Glutamatergic neuron (in vitro differentiated cells): ENCODE results near the gene SHB. TPM values are rescaled to one million over a fixed set of nuclear protein-coding genes. Genes with fewer than 3 reads are reported as not detected.

Experiments used
- DNase-seq: peaks from one replicate; pipeline ENCODE4 v3.0.0; 2022
- H3K27ac Mint-ChIP-seq: one replicate; pipeline ENCODE4 v1.8.0; 2020; ENCODE audit warnings: mild to moderate bottlenecking, mixed read lengths, inconsistent platforms; ENCODE audit not compliant: unreplicated experiment
- H3K27me3 Mint-ChIP-seq: one replicate; pipeline ENCODE4 v1.8.0; 2020; ENCODE audit warnings: mild to moderate bottlenecking, moderate library complexity, mixed read lengths, inconsistent platforms; ENCODE audit not compliant: unreplicated experiment
- H3K36me3 Mint-ChIP-seq: one replicate; pipeline ENCODE4 v1.8.0; 2020; ENCODE audit warnings: mild to moderate bottlenecking, mixed read lengths, inconsistent platforms; ENCODE audit not compliant: unreplicated experiment
- H3K4me1 Mint-ChIP-seq: one replicate; pipeline ENCODE4 v1.8.0; 2020; ENCODE audit warnings: mild to moderate bottlenecking, low read depth, mixed read lengths, inconsistent platforms; ENCODE audit not compliant: unreplicated experiment
- H3K4me3 Mint-ChIP-seq: one replicate; pipeline ENCODE4 v1.8.0; 2020; ENCODE audit warnings: mild to moderate bottlenecking, mixed read lengths, inconsistent platforms; ENCODE audit not compliant: unreplicated experiment
- H3K9me3 Mint-ChIP-seq: one replicate; pipeline ENCODE4 v1.8.0; 2020; ENCODE audit warnings: mild to moderate bottlenecking, moderate library complexity, mixed read lengths, inconsistent platforms; ENCODE audit not compliant: unreplicated experiment
- CTCF ChIP-seq: fragments of 200-600 bp; sonication (generic); IDR thresholded peaks from one replicate; pipeline ENCODE4 v1.5.0; 2021; ENCODE audit not compliant: partially characterized antibody, unreplicated experiment
- total RNA-seq: library from RNA; stranded (reverse); fragmentation: NEBNext Ultra II Directional; extraction: Animal tissue kit (Norgen Biotek cat#: 25700); gene quantifications from one replicate; pipeline ENCODE4 v1.2.1, GENCODE V29; 2021; ENCODE audit not compliant: unreplicated experiment

Gene SHB
- total RNA-seq, 1 donor from 2014 or later = 31.7 TPM

DNA sequence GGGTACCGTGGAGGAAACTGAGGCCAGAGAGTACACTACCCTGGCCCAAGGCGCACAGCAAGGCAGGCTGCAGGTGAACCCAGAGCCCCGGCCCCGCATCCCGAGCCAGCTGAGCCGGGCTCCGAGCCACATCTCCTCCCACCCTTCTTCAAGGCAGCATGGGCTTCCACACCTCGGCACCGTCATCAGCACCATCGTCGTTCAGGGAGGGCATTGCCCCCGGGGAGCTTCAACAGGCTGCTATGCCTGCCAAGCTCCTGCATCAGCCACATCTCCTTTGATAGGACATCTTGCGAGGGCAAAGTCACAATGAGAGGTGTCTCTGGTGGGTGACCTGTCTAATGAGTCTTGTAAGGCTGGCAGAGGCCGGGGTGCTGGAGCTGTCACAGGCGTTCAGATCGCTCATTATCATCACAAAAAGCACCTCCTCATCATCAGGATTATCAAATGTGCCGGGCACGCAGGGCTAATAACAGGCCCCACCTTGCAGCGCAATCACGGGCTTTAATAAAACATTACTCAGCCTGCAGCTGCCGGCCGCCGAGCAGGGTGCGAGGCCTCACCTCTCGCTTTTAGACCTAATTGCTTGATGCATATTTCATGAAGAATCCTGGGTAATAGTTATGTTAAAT is 145.1 kb downstream of the SHB start:
- no peak overlapping the region for H3K27ac Mint-ChIP-seq
- no peak for DNase-seq
- H3K4me3 Mint-ChIP-seq = no peak overlapping the region
- H3K9me3 Mint-ChIP-seq = peaks cover 12% of the 10 kb centered on the region
- H3K36me3 Mint-ChIP-seq = no peaks in the 10 kb centered on the region
- TF ChIP-seq CTCF = no peak
- peaks cover 4% of the 10 kb centered on the region for H3K27me3 Mint-ChIP-seq
- peaks cover 44% of the 10 kb centered on the region for H3K4me1 Mint-ChIP-seq

DNA sequence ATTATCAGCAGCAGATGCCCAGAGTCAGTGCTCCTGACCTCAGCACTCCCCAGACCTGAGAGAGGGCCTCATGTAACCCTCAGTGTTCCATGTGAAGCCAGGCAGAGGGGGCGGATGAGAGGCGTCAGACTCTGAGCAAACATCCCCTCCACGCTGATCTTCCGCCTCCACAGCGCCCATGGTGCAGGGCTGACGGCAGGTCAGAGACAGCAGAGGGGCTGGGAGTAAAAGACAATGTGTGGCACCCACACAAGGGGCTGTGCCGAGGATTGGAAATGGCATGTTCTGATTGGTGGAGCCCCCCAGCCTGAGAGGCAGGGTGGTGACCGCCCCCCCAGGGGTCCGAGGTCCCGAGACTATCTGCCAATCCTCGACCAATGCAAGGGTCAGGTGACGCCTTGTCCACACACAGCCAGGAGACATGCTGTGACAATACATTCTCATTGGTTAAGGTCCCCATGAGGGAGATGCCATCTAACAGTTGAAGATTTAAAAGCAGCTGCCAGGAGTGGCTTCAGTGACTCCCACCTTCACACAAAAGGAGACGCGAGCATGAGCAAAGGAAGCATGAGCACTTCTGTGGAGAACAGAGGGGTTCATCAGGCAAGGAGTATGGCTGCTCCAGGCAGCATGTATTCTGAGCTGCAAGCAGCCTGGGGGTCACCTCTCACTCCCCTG is 145.8 kb downstream of the SHB start:
- H3K4me1 Mint-ChIP-seq = peaks cover 44% of the 10 kb centered on the region

GRCh38 chr9:37922363-37923117 is 146.5 kb downstream of the SHB start:
- no peaks in the 10 kb centered on the region for H3K36me3 Mint-ChIP-seq
- no peak overlapping the region for H3K4me3 Mint-ChIP-seq
- H3K9me3 Mint-ChIP-seq = peaks cover 12% of the 10 kb centered on the region
- H3K27me3 Mint-ChIP-seq = peaks cover 3% of the 10 kb centered on the region
- H3K27ac Mint-ChIP-seq = no peak overlapping the region
- peaks cover 47% of the 10 kb centered on the region for H3K4me1 Mint-ChIP-seq
- TF ChIP-seq CTCF = no peak
- no peak for DNase-seq

More for the DNA sequence above, 145.8 kb downstream of the SHB start:
- Mint-ChIP-seq H3K27me3 (peaks cover 4% of the 10 kb centered on the region), H3K36me3 (no peaks in the 10 kb centered on the region), H3K9me3 (peaks cover 12% of the 10 kb centered on the region), H3K4me3 (no peak overlapping the region), H3K27ac (no peak overlapping the region)
- no peak for TF ChIP-seq CTCF
- no peak for DNase-seq

DNA sequence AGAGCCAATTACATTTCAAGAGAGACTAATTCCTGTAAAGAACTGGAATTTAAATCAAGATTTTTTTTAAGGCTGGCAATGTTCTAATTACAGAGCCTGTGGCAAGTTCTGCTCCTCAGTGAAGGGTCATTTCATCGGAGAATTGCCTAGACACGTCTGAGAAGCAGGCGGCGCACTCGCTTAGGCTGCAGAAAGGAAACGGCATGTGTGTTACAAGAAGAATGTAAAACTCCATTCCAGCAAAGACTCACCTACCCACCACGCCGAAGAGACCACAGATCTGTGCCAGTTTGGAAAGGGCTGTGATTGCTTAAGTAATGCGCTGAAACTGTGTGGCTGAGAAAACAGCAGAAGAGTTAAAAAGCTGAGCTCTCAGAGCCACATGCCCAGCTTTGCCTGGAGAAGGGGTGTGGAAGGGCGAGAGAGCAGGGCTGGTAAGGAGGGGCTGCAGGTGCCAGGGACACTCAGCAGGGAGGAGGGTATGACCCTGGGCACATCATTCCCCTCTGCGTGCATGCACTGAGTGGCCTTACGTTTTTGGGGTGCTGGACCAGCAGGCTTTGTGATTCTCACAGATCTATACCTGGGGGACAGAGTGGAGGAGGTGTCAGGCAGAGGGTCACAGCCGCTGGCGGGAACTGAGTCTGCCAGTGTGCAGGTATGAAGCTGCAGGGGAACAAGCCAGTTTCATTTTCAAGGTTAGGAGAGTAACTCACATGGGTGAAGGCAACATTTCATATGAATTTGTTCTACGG is 147.3 kb downstream of the SHB start:
- no peak for TF ChIP-seq CTCF
- Mint-ChIP-seq H3K9me3 (peaks cover 15% of the 10 kb centered on the region), H3K4me1 (peaks cover 49% of the 10 kb centered on the region), H3K27ac (peak overlapping the region; percentile 3), H3K4me3 (no peak overlapping the region), H3K36me3 (peaks cover 4% of the 10 kb centered on the region), H3K27me3 (peaks cover 5% of the 10 kb centered on the region)
- no peak for DNase-seq
